GM23338 (cell line): Measurements from ENCODE around the gene NUFIP2. TPM values are rescaled to one million over a fixed set of nuclear protein-coding genes. Genes with fewer than 3 reads are reported as not detected.

Experiments used
- ATAC-seq: fragments of 200-7000 bp; cut with Tn5 transposase; 3 replicates; pipeline ENCODE4 v1.9.1; 2020
- DNase-seq: peaks from one replicate; pipeline ENCODE4 v3.0.0-alpha.2; 2015; ENCODE audit warnings: low spot score
- H2AFZ ChIP-seq: fragments of 200-600 bp; sonication (generic); 2 replicates; pipeline ENCODE4 v1.8.0; 2016; ENCODE audit warnings: antibody characterized with exemption, mild to moderate bottlenecking, moderate library complexity
- H3F3A ChIP-seq: fragments of 200-600 bp; sonication (generic); replicated peaks from 2 replicates; pipeline ENCODE4 v1.8.0; 2017; ENCODE audit warnings: antibody characterized with exemption, mixed run types, low read depth
- H3K27ac ChIP-seq: fragments of 200-600 bp; sonication (generic); 2 replicates; pipeline ENCODE4 v1.6.1; 2016; ENCODE audit warnings: low read depth
- H3K27me3 ChIP-seq: fragments of 200-600 bp; sonication (generic); 2 replicates; pipeline ENCODE4 v1.8.0; 2016; ENCODE audit warnings: mild to moderate bottlenecking, mixed run types, moderate library complexity; ENCODE audit not compliant: insufficient read depth
- H3K36me3 ChIP-seq: fragments of 200-600 bp; sonication (generic); 2 replicates; pipeline ENCODE4 v1.8.0; 2016; ENCODE audit warnings: mild to moderate bottlenecking; ENCODE audit not compliant: insufficient read depth
- H3K4me1 ChIP-seq: fragments of 200-600 bp; sonication (generic); 2 replicates; pipeline ENCODE4 v1.8.0; 2016; ENCODE audit warnings: mild to moderate bottlenecking, moderate library complexity; ENCODE audit not compliant: insufficient read depth
- H3K4me2 ChIP-seq: fragments of 200-600 bp; sonication (generic); 2 replicates; pipeline ENCODE4 v1.7.1; 2017; ENCODE audit warnings: mixed run types
- H3K4me3 ChIP-seq: fragments of 200-600 bp; sonication (generic); 2 replicates; pipeline ENCODE4 v1.6.1; 2016; ENCODE audit warnings: mixed run types
- H3K79me2 ChIP-seq: fragments of 200-600 bp; sonication (generic); replicated peaks from 2 replicates; pipeline ENCODE4 v1.8.0; 2017; ENCODE audit warnings: mild to moderate bottlenecking; ENCODE audit not compliant: insufficient read depth
- H3K9me2 ChIP-seq: fragments of 200-600 bp; sonication (generic); 2 replicates; pipeline ENCODE4 v1.8.0; 2017; ENCODE audit not compliant: insufficient read depth
- H4K20me1 ChIP-seq: fragments of 200-600 bp; sonication (generic); replicated peaks from 2 replicates; pipeline ENCODE4 v1.8.0; 2017; ENCODE audit warnings: mild to moderate bottlenecking; ENCODE audit not compliant: insufficient read depth
- H3K27ac Mint-ChIP-seq: 2 replicates; pipeline ENCODE4 v1.8.0; 2020; ENCODE audit warnings: inconsistent platforms, mild to moderate bottlenecking, moderate library complexity, mixed read lengths
- H3K27me3 Mint-ChIP-seq: 3 replicates; pipeline ENCODE4 v1.8.0; 2022; ENCODE audit warnings: low read depth, mild to moderate bottlenecking, moderate library complexity, mixed read lengths, inconsistent platforms; ENCODE audit not compliant: insufficient read depth, poor library complexity
- H3K36me3 Mint-ChIP-seq: 3 replicates; pipeline ENCODE4 v1.8.0; 2021; ENCODE audit warnings: low read depth, mild to moderate bottlenecking, inconsistent platforms, moderate library complexity, mixed read lengths
- H3K4me1 Mint-ChIP-seq: 3 replicates; pipeline ENCODE4 v1.8.0; 2020; ENCODE audit warnings: mild to moderate bottlenecking, inconsistent platforms, mixed read lengths
- H3K4me3 Mint-ChIP-seq: 3 replicates; pipeline ENCODE4 v1.8.0; 2021; ENCODE audit warnings: moderate library complexity, mild to moderate bottlenecking, inconsistent platforms, mixed read lengths
- H3K9me3 Mint-ChIP-seq: 3 replicates; pipeline ENCODE4 v1.8.0; 2020; ENCODE audit warnings: moderate library complexity, mild to moderate bottlenecking, inconsistent platforms, mixed read lengths
- CREB1 ChIP-seq: fragments of 250-450 bp; sonication (Bioruptor Pico); IDR thresholded peaks from 2 replicates; pipeline ENCODE4 v1.5.0; 2020; ENCODE audit warnings: low read depth, mild to moderate bottlenecking, moderate library complexity
- CTCF ChIP-seq, 2 experiments: fragments of 200-600 bp in 1 of 2; sonication (generic) in 1 of 2; conservative IDR thresholded peaks; 2 replicates each; pipeline versions ENCODE4 v1.5.1 to v1.6.1; 2016 to 2017; ENCODE audit warnings: antibody characterized with exemption in 2 of 2, low read depth in 2 of 2, mild to moderate bottlenecking in 2 of 2, moderate library complexity in 1 of 2
- ETS1 ChIP-seq: IDR thresholded peaks from 2 replicates; pipeline ENCODE4 v1.6.1; 2016; ENCODE audit warnings: antibody characterized with exemption
- EZH2 ChIP-seq: fragments of 200-600 bp; sonication (generic); IDR thresholded peaks from one replicate; pipeline ENCODE4 v1.8.0; 2017; ENCODE audit warnings: antibody characterized with exemption, mild to moderate bottlenecking, low read depth; ENCODE audit not compliant: unreplicated experiment
- EZH2phosphoT487 ChIP-seq: fragments of 200-600 bp; sonication (generic); IDR thresholded peaks from one replicate; pipeline ENCODE4 v1.8.1; 2018; ENCODE audit warnings: antibody characterized with exemption; ENCODE audit not compliant: unreplicated experiment
- JUNB ChIP-seq: IDR thresholded peaks from one replicate; pipeline ENCODE4 v1.6.1; 2016; ENCODE audit warnings: antibody characterized with exemption; ENCODE audit not compliant: unreplicated experiment
- NANOG ChIP-seq: IDR thresholded peaks from 2 replicates; pipeline ENCODE4 v1.6.1; 2016; ENCODE audit warnings: antibody characterized with exemption, borderline replicate concordance
- POLR2AphosphoS5 ChIP-seq: IDR thresholded peaks from 2 replicates; pipeline ENCODE4 v1.6.1; 2016; ENCODE audit warnings: antibody characterized with exemption, low read depth
- STAT1 ChIP-seq: IDR thresholded peaks from one replicate; pipeline ENCODE4 v1.6.1; 2016; ENCODE audit warnings: antibody characterized with exemption; ENCODE audit not compliant: unreplicated experiment
- ZNF114 ChIP-seq: fragments of 250-450 bp; sonication (Bioruptor Pico); IDR thresholded peaks from 2 replicates; pipeline ENCODE4 v1.5.0; 2020; ENCODE audit warnings: mild to moderate bottlenecking, moderate library complexity
- ZNF331 ChIP-seq: fragments of 250-450 bp; sonication (Bioruptor Pico); IDR thresholded peaks from 2 replicates; pipeline ENCODE4 v1.5.0; 2020; ENCODE audit warnings: low read depth, mild to moderate bottlenecking, moderate library complexity
- polyA plus RNA-seq: library from polyadenylated mRNA; unstranded; fragments of >200 nt; fragmentation: Nextera tagmentation; extraction: Ambion mirVana; gene quantifications from 2 replicates; pipeline ENCODE4 v1.2.1, GENCODE V29; 2016
- total RNA-seq: library from RNA; depleted of rRNA; stranded (reverse); fragments of >200 nt; shearing (Covaris generic); gene quantifications from 2 replicates; pipeline ENCODE4 v1.2.3, GENCODE V29; 2014

The NUFIP2 gene
- total and polyA plus RNA-seq, 2 experiments from 2014 or later = 22.2 to 88.5 TPM

DNA sequence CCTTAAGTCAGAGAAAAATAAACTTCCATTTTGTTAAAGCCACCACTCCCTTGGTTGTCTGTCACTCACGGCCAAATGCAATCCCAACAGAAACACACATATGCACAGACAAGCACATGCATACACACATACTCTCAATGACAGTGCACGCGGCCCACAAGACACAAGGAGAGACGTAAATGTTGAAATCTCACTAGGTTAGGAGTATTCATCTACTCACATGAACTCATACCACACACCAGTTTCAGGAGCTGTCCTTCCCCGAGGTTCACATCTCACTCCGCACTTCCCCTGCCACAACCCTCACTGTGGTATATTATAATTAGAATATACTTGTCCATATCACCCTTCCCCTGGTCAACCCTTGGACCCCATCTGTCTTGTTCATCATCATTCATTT, 77.8 kb downstream of the NUFIP2 start:
- ATAC-seq = no peak
- H3K9me3 Mint-ChIP-seq = no peaks in the 10 kb centered on the region; the same call in 2 of the 3 replicates
- H3K27me3 Mint-ChIP-seq = no peaks in the 10 kb centered on the region
- Histone ChIP-seq H4K20me1 (no peaks in the 10 kb centered on the region), H3F3A (no peaks in the 10 kb centered on the region), H3K36me3 (no peaks in the 10 kb centered on the region), H3K9me2 (no peaks in the 10 kb centered on the region), H3K4me2 (no peak overlapping the region), H2AFZ (no peak overlapping the region), H3K27me3 (no peaks in the 10 kb centered on the region), H3K27ac (no peak overlapping the region), H3K4me1 (no peaks in the 10 kb centered on the region), H3K79me2 (no peaks in the 10 kb centered on the region), H3K4me3 (no peak overlapping the region)
- peaks cover 10% of the 10 kb centered on the region for H3K4me1 Mint-ChIP-seq
- H3K36me3 Mint-ChIP-seq = no peaks in the 10 kb centered on the region
- H3K4me3 Mint-ChIP-seq = no peak overlapping the region
- DNase-seq = no peak
- no peak overlapping the region for H3K27ac Mint-ChIP-seq
- TF ChIP-seq CTCF (conservative IDR thresholded peaks at IDR 0.05; ENCODE audit: low read depth in 2 of 2) = no peak
- TF ChIP-seq EZH2phosphoT487 = no peak
- TF ChIP-seq STAT1 = no peak
- TF ChIP-seq ETS1 = no peak
- no peak for TF ChIP-seq EZH2
- no peak for TF ChIP-seq NANOG

GRCh38 chr17:29215717-29216116, 78.2 kb downstream of the NUFIP2 start:
- ATAC-seq (no peak), DNase-seq (no peak)
- no peaks in the 10 kb centered on the region for H3F3A ChIP-seq
- H4K20me1 ChIP-seq = no peaks in the 10 kb centered on the region
- Mint-ChIP-seq H3K27ac (no peak overlapping the region), H3K9me3 (no peaks in the 10 kb centered on the region), H3K27me3 (no peaks in the 10 kb centered on the region), H3K4me1 (peaks cover 10% of the 10 kb centered on the region), H3K4me3 (no peak overlapping the region), H3K36me3 (no peaks in the 10 kb centered on the region)
- no peaks in the 10 kb centered on the region for H3K79me2 ChIP-seq
- H3K27ac ChIP-seq = no peak overlapping the region
- H3K36me3 ChIP-seq = no peaks in the 10 kb centered on the region
- no peaks in the 10 kb centered on the region for H3K4me1 ChIP-seq
- no peaks in the 10 kb centered on the region for H3K27me3 ChIP-seq
- no peaks in the 10 kb centered on the region for H3K9me2 ChIP-seq
- TF ChIP-seq CREB1 (CRISPR knock-in tag) (no peak), EZH2 (no peak), POLR2AphosphoS5 (no peak)
- no peak overlapping the region for H2AFZ ChIP-seq
- no peak overlapping the region for H3K4me3 ChIP-seq
- H3K4me2 ChIP-seq = no peak overlapping the region

GRCh38 chr17:29215174-29215573, 78.8 kb downstream of the NUFIP2 start:
- Mint-ChIP-seq H3K4me1 (peaks cover 12% of the 10 kb centered on the region), H3K36me3 (no peaks in the 10 kb centered on the region), H3K27me3 (no peaks in the 10 kb centered on the region), H3K4me3 (no peak overlapping the region), H3K27ac (no peak overlapping the region), H3K9me3 (no peaks in the 10 kb centered on the region)
- no peaks in the 10 kb centered on the region for H3K27me3 ChIP-seq
- no peaks in the 10 kb centered on the region for H3K36me3 ChIP-seq
- H3K4me3 ChIP-seq = no peak overlapping the region
- no peak overlapping the region for H3K4me2 ChIP-seq
- H3K79me2 ChIP-seq = no peaks in the 10 kb centered on the region
- no peaks in the 10 kb centered on the region for H3F3A ChIP-seq
- H3K9me2 ChIP-seq = no peaks in the 10 kb centered on the region
- no peak overlapping the region for H3K27ac ChIP-seq
- TF ChIP-seq JUNB = no peak
- TF ChIP-seq ETS1 = no peak
- TF ChIP-seq POLR2AphosphoS5 = no peak
- TF ChIP-seq EZH2phosphoT487 = no peak
- no peak for TF ChIP-seq ZNF331 (CRISPR knock-in tag)
- no peak for TF ChIP-seq CREB1 (CRISPR knock-in tag)
- TF ChIP-seq ZNF114 = no peak
- no peak for TF ChIP-seq EZH2
- TF ChIP-seq CTCF (conservative IDR thresholded peaks at IDR 0.05; ENCODE audit: low read depth in 2 of 2) = no peak
- H3K4me1 ChIP-seq = no peaks in the 10 kb centered on the region
- no peak for DNase-seq
- no peak overlapping the region for H2AFZ ChIP-seq
- no peak for ATAC-seq
- no peaks in the 10 kb centered on the region for H4K20me1 ChIP-seq
